ENCODE results near the gene SRGAP3.

GRCh38 chr3:9193633-9194195, 55.7 kb downstream of the SRGAP3 start:
- TF ChIP-seq POLR2A (IDR thresholded peaks at IDR 0.05): no peak
- TF ChIP-seq CTCF (IDR thresholded peaks at IDR 0.05): no peak
